Muscle layer of colon (tissue), 2 donors: Measurements from ENCODE around the gene VWA7.

Experiments
- H3K27ac ChIP-seq: one replicate; pipeline ENCODE4 v1.7.0; 2013; ENCODE audit warnings: low read depth, mild to moderate bottlenecking, low read length, moderate library complexity
- H3K27me3 ChIP-seq, 2 donors: one replicate each; pipeline ENCODE4 v1.7.0; 2013; ENCODE audit warnings: low read length in 2 of 2, mild to moderate bottlenecking in 2 of 2; ENCODE audit not compliant: insufficient read depth in 2 of 2, control insufficient read depth in 1 of 2
- H3K36me3 ChIP-seq: one replicate; pipeline ENCODE4 v1.7.0; 2013; ENCODE audit warnings: mild to moderate bottlenecking, low read length; ENCODE audit not compliant: insufficient read depth
- H3K4me1 ChIP-seq: one replicate; pipeline ENCODE4 v1.7.0; 2013; ENCODE audit warnings: mild to moderate bottlenecking, low read length; ENCODE audit not compliant: insufficient read depth
- H3K4me3 ChIP-seq, 2 donors: one replicate each; pipeline ENCODE4 v1.7.0; 2013; ENCODE audit warnings: low read length in 2 of 2, low read depth in 1 of 2, mild to moderate bottlenecking in 1 of 2, moderate library complexity in 1 of 2
- H3K9ac ChIP-seq: one replicate; pipeline ENCODE4 v1.7.0; 2013; ENCODE audit warnings: low read length
- H3K9me3 ChIP-seq: one replicate; pipeline ENCODE4 v1.7.0; 2013; ENCODE audit warnings: mild to moderate bottlenecking, low read length
- donor health status: abdominal sarcoma.
- donor health status: Adenocarcinoma of cecum.

Gene VWA7

DNA sequence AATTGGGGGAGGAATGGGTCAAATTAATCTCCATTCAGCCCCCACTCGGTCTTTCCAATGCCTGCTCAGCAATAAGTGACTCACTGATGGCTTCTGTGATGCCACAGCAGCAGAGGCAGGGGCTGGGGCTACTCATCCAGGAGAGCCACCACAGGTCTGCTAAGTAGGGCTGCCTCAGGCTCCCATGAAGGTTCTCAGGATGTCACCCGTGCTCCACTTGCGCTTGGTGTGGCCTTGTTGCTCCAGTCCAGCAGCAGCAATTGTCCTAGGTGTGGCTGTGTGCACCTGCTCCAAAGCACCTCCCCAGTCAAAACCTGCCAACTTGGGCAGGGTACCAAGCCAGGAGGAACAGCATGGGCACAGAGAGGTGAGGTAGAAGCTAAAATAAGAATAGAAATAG, 55.0 kb downstream of the VWA7 start:
- Histone ChIP-seq H3K4me1 (no peaks in the 10 kb centered on the region), H3K27ac (no peak overlapping the region), H3K4me3 (no peak overlapping the region), H3K9me3 (no peaks in the 10 kb centered on the region), H3K36me3 (peaks cover 14% of the 10 kb centered on the region), H3K9ac (no peak overlapping the region), H3K27me3 (no peaks in the 10 kb centered on the region)

DNA sequence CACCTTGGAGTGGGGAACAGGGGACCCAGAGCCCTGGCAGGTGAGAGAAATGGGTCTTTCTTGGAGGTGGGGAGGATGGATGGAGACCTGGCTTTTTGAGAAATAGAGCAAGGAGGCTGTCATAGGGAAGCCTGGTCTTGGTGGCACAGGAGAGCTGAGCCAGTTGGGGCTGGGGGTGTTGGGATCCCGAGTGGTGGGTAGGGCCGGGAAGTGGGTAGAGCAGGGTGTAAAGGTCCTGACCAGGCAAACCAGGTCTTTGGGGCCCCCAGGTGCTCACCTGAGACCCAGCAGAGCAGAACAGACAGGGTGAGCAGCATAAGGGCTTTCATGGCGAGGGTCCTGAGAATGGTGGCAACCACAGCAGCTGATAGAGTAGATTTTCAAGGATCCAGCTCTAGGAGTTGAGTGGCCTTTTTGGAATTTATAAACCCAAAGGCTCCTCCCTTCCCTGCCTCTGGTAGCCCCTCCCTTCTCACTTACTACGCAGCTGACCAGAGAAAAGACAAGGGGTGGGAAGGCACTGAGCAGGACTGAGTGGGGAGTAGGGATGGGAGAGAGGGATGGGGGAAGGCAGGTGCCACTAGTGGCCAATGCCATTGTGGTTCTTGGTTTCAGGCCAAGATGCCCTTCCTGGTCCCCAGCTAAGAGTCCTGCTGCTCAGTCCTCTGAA, 55.6 kb downstream of the VWA7 start, which contains the start of gene LY6G6C:
TSS of gene LY6G6C (minus strand) at position 396 of the 670 bp plus-strand sequence. CDS start at position 329, 67 bp downstream.
- Histone ChIP-seq H3K36me3 (peaks cover 7% of the 10 kb centered on the region), H3K9me3 (no peaks in the 10 kb centered on the region), H3K4me3 (no peak within 1 kb of the TSS), H3K27ac (no peak within 1 kb of the TSS), H3K27me3 (no peaks in the 10 kb centered on the region), H3K4me1 (no peaks in the 10 kb centered on the region), H3K9ac (no peak within 1 kb of the TSS)

- H3K36me3 ChIP-seq, result no peaks in the 10 kb centered on the region
- no peak overlapping the region for H3K27ac ChIP-seq
- H3K9ac ChIP-seq, result no peak overlapping the region
- no peaks in the 10 kb centered on the region for H3K9me3 ChIP-seq
- no peak overlapping the region for H3K4me3 ChIP-seq
- peaks cover 4% of the 10 kb centered on the region for H3K4me1 ChIP-seq
- H3K27me3 ChIP-seq, result no peaks in the 10 kb centered on the region
Observed at GRCh38 chr6:31720196-31720770, 56.8 kb downstream of the VWA7 start.

DNA sequence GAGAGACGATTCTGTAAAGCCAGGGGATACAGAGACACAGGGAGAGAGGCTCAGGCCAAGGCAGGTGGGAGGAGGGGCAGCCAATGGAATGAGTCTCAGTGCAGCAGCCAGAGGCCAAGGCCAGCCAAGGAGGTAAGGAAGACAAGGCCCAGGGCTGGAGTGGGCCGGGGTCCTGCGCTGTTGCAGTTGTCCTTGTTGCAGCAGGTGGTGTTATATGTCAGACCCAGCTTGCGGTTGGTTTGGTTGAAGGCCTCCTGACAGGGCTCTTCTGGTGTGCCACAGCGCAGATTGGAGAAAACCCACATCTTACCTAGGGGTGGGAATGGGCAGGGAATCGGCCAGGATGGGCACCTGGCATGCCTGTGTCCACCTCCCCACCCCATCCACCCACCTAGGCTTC, 58.1 kb downstream of the VWA7 start:
- H3K9me3 ChIP-seq, result no peaks in the 10 kb centered on the region
- H3K4me3 ChIP-seq, result no peak overlapping the region
- no peak overlapping the region for H3K9ac ChIP-seq
- H3K36me3 ChIP-seq, result no peaks in the 10 kb centered on the region
- peaks cover 9% of the 10 kb centered on the region for H3K4me1 ChIP-seq
- H3K27ac ChIP-seq, result no peak overlapping the region
- no peaks in the 10 kb centered on the region for H3K27me3 ChIP-seq

DNA sequence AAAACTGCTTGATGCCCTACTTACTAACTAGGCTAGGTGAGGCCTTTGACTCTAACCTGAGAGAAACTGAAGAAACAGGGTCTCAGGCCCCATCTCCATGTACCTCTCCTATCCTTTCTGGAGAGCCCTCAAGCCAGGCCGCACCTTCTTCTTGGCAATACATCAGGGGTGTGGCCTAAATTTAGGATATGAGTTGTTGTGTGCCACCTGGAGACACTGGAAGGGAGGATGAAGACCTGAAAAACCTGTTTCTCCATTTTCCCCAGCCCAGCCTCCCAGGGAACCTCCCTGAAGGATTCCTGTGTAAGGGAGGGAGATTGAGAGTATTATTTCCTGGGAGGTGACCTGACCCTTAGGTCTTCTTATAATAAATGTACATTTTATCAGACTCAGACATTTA, 58.9 kb downstream of the VWA7 start:
- Histone ChIP-seq H3K27me3 (no peaks in the 10 kb centered on the region), H3K36me3 (no peaks in the 10 kb centered on the region), H3K4me1 (peaks cover 9% of the 10 kb centered on the region), H3K9me3 (no peaks in the 10 kb centered on the region), H3K27ac (no peak overlapping the region), H3K9ac (no peak overlapping the region), H3K4me3 (no peak overlapping the region)

GRCh38 chr6:31717499-31718222, 59.5 kb downstream of the VWA7 start:
- Histone ChIP-seq H3K4me3 (no peak overlapping the region), H3K27ac (no peak overlapping the region), H3K36me3 (no peaks in the 10 kb centered on the region), H3K9ac (no peak overlapping the region), H3K27me3 (no peaks in the 10 kb centered on the region), H3K9me3 (no peaks in the 10 kb centered on the region), H3K4me1 (peaks cover 9% of the 10 kb centered on the region)
